GM12872 (cell line): ENCODE data around the gene ODC1.

Experiments used
- TF ChIP-seq, protein P1 (sequence below): IDR thresholded peaks from 3 replicates; pipeline ENCODE4 v1.5.1; 2011; ENCODE audit warnings: low read depth, mild to moderate bottlenecking, low read length, moderate library complexity; ENCODE audit not compliant: insufficient read depth

The ODC1 gene

DNA sequence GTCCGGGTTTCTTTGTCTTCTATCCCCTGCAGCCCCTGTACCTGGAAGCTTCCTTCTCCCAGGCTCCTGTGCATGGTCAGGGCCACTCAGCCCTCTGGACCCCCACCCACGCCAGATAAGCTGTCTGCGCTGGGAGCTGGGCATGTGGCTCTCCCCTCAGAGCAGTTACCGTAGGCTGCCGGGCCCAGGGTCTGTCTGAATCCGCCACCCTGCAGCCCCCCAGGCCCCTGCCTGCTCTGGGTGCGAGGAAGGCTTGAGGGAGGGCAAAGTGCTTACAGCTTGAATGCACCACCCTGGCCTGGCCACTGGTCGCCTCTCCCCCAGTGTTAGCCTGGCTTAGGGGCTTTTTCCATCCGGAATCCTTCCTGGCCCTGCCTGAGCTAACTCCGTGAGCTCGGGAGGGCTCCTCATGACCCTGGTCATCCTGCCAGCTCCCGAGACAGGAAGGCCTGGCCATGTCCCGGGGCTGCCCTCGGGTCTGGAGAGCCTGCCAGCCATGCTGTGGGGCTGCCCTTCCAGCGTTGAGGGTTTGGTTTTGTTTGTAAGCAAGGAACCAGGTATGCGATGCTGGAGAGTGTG is 50.7 kb downstream of the ODC1 start:
- TF ChIP-seq, protein P1, sequence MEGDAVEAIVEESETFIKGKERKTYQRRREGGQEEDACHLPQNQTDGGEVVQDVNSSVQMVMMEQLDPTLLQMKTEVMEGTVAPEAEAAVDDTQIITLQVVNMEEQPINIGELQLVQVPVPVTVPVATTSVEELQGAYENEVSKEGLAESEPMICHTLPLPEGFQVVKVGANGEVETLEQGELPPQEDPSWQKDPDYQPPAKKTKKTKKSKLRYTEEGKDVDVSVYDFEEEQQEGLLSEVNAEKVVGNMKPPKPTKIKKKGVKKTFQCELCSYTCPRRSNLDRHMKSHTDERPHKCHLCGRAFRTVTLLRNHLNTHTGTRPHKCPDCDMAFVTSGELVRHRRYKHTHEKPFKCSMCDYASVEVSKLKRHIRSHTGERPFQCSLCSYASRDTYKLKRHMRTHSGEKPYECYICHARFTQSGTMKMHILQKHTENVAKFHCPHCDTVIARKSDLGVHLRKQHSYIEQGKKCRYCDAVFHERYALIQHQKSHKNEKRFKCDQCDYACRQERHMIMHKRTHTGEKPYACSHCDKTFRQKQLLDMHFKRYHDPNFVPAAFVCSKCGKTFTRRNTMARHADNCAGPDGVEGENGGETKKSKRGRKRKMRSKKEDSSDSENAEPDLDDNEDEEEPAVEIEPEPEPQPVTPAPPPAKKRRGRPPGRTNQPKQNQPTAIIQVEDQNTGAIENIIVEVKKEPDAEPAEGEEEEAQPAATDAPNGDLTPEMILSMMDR, result no peak

DNA sequence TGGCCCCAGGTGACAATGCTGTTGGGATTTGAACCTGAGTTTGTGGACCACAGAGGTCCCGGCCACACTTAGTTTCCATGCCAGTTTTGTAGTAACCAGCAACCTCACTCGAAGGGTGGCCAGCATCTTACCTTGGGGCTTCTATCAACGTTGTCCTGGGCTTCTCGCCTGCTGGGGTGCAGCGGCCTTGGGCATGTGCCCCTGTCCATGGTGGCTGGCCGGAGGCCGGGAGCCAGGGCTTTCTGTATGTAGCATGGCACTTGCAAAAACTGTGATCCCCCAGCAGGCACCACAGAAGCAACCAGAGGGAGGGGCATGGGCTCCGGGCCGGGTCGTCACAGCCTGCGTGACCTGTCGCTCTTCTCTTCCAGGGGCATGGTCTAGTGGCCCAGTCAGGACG is 51.7 kb downstream of the ODC1 start:
- TF ChIP-seq, protein P1, result no peak

DNA sequence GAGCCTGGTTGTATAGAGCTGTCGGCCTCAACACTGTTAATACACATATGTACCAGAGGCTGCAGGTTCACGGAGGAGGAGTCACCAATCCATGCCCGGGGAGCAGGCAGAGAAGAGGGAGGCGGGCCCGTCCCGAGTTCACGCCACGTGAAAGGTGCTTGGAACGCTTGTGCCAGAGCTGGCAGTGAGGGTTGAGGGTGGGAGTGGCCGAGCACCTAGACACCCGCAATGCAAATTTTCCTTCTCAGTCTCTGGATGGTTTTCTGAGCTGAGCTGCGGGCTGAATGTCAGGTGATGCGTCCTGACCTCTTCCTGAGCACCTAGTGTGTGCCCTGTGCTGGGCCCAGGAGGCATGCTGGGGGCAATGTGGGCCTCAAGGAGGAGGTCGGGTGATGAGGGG is 52.2 kb downstream of the ODC1 start:
- TF ChIP-seq, protein P1, result no peak

DNA sequence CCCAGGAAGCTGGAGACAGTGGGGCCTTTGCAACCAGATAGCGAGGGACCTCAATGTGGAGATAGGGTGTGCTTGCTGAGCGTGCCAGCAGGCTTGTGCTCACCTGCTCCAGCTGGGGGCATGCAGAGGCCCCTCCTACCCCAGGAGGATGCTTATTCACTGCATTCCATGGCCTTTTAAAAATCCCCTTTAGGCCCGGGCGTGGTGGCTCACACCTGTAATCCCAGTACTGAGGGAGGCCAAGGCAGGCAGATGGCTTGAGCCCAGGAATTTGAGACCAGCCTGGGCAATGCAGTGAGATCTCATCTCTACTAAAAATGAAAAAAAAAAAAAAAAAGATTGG is 54.5 kb downstream of the ODC1 start:
- TF ChIP-seq, protein P1, result no peak

DNA sequence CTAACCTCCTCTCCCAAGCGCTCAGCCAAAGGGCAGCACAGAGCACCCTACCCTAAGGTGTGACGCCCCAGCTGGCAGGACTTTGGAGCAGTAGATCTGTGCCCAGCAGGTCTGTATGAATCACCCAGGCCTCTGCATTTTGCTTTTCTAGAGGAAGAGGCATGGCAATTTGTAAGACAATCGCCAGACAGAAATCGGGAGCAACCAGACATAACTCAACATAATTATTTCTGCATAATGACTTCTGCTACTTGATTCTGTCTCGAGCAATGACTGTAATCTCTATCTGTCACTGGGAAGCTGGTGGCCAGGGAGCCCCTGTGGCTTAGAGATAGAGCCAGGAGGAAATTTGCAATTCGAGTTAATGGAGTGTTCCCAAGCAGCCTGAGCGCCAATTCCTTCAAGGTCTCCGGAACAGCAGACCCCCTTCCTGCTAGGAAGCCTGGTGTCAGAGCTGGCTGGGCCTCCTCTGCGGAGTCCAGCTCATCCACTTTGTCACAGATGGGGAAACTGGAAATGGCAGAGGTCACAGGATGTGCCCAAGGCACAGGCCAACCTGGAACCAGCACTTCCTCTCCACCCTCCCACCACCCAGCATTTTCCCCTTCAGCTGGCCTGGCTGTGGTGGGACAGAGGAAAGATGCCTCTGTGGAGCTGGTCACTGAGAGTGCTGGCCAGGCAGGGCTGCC is 55.0 kb downstream of the ODC1 start:
- TF ChIP-seq, protein P1, result no peak

DNA sequence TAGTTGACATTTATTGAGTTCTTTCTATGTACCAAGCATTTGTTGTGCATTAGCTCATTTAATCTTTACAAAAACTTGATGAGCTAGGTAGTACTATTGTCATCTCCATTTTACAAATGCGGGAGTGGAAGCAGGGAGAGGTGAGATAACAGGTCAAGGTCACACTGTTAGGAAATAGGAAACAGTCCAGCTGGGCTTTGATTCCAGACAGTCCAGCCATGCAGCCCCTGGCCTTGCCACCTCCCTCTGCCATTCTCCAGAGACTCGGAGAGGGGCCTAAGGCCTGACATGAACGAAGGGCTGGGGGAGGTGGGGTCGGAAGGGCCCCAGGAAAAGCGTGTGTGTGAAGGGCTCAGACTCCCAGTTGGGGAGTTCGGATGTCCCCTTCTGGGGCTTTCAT is 55.6 kb downstream of the ODC1 start:
- TF ChIP-seq, protein P1, result no peak

DNA sequence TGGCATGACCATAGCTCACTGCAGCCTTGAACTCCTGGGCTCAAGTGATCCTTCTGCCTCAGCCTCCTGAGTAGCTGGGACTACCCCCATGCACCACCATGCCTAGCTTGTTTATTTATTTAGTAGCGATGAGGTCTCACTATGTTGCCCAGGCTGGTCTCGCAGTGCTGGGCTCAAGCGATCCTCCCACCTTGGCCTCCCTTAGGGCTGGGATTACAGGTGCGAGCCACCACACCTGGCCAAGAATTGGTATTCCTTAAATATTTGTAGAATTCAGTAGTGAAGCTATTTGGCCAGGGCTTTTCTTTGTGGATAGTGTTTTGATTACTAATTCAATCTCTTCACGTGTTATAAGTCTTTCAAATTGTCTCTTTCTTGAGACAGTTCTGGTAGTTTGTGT is 56.0 kb downstream of the ODC1 start:
- TF ChIP-seq, protein P1, result no peak
